Stomach smooth muscle (tissue), 2 donors: ENCODE results near the gene GOPC.

Experiments used
- H3K27ac ChIP-seq: one replicate; pipeline ENCODE4 v1.7.0; 2013; ENCODE audit warnings: mild to moderate bottlenecking, low read length, inconsistent platforms
- H3K27me3 ChIP-seq, 2 donors: one replicate each; pipeline ENCODE4 v1.7.0; 2013; ENCODE audit warnings: low read length in 2 of 2; ENCODE audit not compliant: insufficient read depth in 2 of 2, control insufficient read depth in 1 of 2
- H3K36me3 ChIP-seq, 2 donors: one replicate each; pipeline ENCODE4 v1.7.0; 2013; ENCODE audit warnings: low read length in 2 of 2; ENCODE audit not compliant: control insufficient read depth in 2 of 2, insufficient read depth in 2 of 2
- H3K4me1 ChIP-seq: one replicate; pipeline ENCODE4 v1.7.0; 2013; ENCODE audit warnings: low read length; ENCODE audit not compliant: control insufficient read depth, insufficient read depth
- H3K4me3 ChIP-seq, 2 donors: one replicate each; pipeline ENCODE4 v1.7.0; 2013; ENCODE audit warnings: low read length in 2 of 2
- H3K9ac ChIP-seq, 2 donors: one replicate each; pipeline ENCODE4 v1.7.0; 2013; ENCODE audit warnings: low read length in 2 of 2, mild to moderate bottlenecking in 1 of 2
- H3K9me3 ChIP-seq, 2 donors: one replicate each; pipeline ENCODE4 v1.7.0; 2013; ENCODE audit warnings: low read length in 2 of 2; ENCODE audit not compliant: control insufficient read depth in 2 of 2
- donor health status: healthy.
- donor health status: Pancreatic carcinoma.

GOPC gene

DNA sequence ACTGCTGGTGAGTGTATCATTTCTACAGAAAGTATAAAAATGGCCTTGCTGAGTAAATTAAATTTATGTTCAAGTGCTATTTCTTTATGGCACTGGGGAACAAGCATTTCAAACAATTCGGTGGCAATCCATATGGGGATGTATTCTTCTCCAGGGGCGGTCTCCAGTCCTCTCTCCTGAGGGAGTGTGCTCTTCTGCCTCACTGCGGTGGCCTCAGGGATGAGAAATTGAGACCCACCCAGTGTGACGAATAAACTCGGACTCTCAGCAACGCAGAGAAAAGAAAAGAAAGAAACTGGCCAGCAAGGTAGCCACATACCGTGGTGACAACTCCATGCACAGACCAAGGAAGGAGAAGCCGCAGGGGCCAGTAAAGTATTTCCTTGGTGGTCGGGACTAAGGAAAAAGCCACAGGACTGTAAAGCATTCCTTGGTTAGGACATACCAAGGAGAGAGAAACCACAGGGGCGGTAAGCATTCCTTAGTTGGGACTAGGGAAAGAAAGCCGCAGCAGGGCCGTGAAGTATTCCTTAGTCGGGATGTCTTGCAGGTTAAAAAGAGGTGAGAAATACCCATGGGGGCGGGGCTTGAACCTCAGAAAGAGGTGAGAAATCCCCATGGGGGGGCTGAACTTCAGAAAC lies 13.6 kb upstream of the GOPC start:
- Histone ChIP-seq H3K27me3 (no peaks in the 10 kb centered on the region), H3K9ac (no peak overlapping the region), H3K9me3 (no peaks in the 10 kb centered on the region), H3K4me3 (no peak overlapping the region), H3K36me3 (no peaks in the 10 kb centered on the region), H3K4me1 (no peaks in the 10 kb centered on the region), H3K27ac (no peak overlapping the region)

DNA sequence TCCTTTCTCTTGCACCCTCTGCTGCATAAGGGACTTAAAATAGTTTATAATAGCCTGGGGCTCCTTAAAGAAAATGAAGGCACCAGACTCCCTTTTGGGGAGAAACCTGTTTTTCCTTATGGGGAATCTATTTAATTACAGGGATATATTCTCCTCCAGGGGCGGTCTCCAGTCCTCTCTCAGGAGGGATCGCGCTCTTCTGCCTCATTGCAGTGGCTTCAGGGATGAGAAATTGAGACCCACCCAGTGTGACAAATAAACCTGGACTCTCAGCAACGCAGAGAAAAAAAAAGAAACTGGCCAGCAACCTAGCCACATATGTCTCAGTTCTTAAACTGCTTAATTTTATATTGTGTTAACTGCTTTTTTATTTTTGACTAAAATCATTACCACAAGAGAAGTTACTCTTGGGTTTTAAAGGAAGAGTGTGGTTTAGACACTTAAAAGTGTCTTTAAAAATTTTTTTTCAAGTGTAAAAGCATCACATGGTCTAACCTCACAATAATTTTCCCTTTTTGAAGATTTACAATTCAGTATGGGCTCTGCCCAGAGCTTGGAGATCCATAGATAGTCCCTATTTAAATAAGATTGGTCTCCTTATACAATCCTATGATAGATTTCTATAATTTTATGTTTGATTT lies 11.7 kb upstream of the GOPC start:
- Histone ChIP-seq H3K9me3 (no peaks in the 10 kb centered on the region), H3K4me3 (no peak overlapping the region), H3K36me3 (no peaks in the 10 kb centered on the region), H3K4me1 (no peaks in the 10 kb centered on the region), H3K27me3 (no peaks in the 10 kb centered on the region), H3K9ac (no peak overlapping the region), H3K27ac (no peak overlapping the region)

DNA sequence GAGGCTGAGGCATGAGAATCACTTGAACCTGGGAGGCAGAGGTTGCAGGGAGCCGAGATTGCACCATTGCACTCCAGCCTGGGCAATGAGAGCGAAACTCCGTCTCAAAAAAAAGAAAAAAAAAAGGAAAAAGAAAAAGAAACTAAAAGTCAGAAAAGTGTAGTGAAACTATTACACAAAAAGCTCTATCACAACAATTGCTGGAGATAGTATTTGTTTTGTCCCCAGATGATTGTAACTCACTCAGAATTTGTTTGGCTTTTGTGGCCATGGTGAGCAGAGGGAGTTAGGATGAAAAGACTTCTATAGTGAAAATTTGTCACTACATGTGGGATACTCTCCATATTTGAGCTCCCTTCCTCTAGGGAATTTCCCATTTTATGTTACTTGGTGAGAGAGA lies 5.2 kb upstream of the GOPC start:
- Histone ChIP-seq H3K9me3 (no peaks in the 10 kb centered on the region), H3K27me3 (no peaks in the 10 kb centered on the region), H3K4me1 (no peaks in the 10 kb centered on the region), H3K36me3 (no peaks in the 10 kb centered on the region), H3K27ac (no peak overlapping the region), H3K9ac (no peak overlapping the region), H3K4me3 (no peak overlapping the region)

DNA sequence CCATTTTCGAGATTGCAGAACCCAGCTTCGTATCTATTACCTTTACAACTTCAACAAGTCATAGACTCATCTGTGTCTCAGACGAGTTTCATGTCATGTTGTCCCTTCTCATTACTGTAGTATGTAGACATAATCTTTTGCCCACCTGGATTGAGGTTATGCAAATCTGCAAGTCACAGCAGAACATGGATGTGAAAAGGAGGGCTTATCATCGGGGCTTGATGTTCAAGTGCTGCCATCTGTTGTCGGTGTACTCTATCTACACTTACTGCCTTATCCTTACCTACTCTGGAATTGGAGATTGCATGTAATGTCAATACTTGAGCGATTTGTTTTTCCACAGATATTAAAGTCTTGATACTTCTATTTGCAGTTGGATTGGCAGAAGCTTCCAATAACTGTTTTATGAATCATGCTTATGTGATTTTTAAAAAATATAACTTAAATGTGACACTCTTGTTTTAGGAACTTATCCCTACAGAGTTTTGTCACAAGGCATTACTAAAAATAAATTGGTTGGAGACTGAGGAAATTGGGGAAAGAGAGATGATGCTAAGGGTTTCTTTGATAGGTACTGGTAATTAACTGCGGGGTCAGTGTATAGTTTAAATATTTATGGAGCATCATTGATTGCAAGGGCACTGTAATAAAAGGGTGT lies 3.0 kb upstream of the GOPC start:
- Histone ChIP-seq H3K9ac (no peak overlapping the region), H3K4me1 (no peaks in the 10 kb centered on the region), H3K27me3 (no peaks in the 10 kb centered on the region), H3K27ac (no peak overlapping the region), H3K4me3 (no peak overlapping the region), H3K9me3 (no peaks in the 10 kb centered on the region), H3K36me3 (no peaks in the 10 kb centered on the region)

GRCh38 chr6:117603821-117604220 lies 1.5 kb upstream of the GOPC start:
- Histone ChIP-seq H3K4me3 (no peak overlapping the region), H3K36me3 (no peaks in the 10 kb centered on the region), H3K9me3 (no peaks in the 10 kb centered on the region), H3K27ac (no peak overlapping the region), H3K9ac (no peak overlapping the region), H3K4me1 (no peaks in the 10 kb centered on the region), H3K27me3 (no peaks in the 10 kb centered on the region)

GRCh38 chr6:117602899-117603588 lies 733 bp upstream of the GOPC start:
- peak overlapping the region; percentile 82 for H3K27ac ChIP-seq
- no peaks in the 10 kb centered on the region for H3K27me3 ChIP-seq
- H3K36me3 ChIP-seq: no peaks in the 10 kb centered on the region
- no peaks in the 10 kb centered on the region for H3K9me3 ChIP-seq
- peak overlapping the region; percentile 92 to 93 for H3K4me3 ChIP-seq
- H3K4me1 ChIP-seq: no peaks in the 10 kb centered on the region
- H3K9ac ChIP-seq: peak overlapping the region; percentile 72 to 93

DNA sequence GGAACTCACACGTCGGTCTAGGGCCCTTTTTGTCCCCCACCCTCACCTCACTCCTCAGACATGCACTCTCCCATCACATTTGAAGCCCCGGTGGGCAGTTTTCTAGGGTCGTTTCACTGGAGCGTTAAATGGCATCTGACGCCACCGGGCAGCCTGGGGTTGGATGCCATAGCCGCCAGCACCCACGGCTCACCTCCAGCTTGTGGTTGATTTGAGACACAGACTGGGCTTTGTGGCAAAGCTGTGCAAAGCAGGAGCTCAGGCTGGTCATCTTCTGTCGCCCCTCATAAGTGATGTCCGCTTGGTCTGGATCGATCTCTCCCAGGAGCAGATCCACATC lies 530 bp downstream of the GOPC start:
- no peaks in the 10 kb centered on the region for H3K36me3 ChIP-seq
- H3K27ac ChIP-seq: peak overlapping the region; percentile 82

GRCh38 chr6:117600008-117600743 lies 2.1 kb downstream of the GOPC start:
- H3K9ac ChIP-seq: no peak overlapping the region
- no peaks in the 10 kb centered on the region for H3K9me3 ChIP-seq
- no peak overlapping the region for H3K27ac ChIP-seq
- no peaks in the 10 kb centered on the region for H3K4me1 ChIP-seq
- H3K36me3 ChIP-seq: no peaks in the 10 kb centered on the region
- H3K4me3 ChIP-seq: peak overlapping the region; percentile 7 to 93
- no peaks in the 10 kb centered on the region for H3K27me3 ChIP-seq

More for the DNA sequence above, 530 bp downstream of the GOPC start:
- no peaks in the 10 kb centered on the region for H3K9me3 ChIP-seq
- H3K27me3 ChIP-seq: no peaks in the 10 kb centered on the region
- H3K9ac ChIP-seq: peak overlapping the region; percentile 72 to 84
- peak overlapping the region; percentile 92 to 93 for H3K4me3 ChIP-seq
- no peaks in the 10 kb centered on the region for H3K4me1 ChIP-seq

- no peaks in the 10 kb centered on the region for H3K36me3 ChIP-seq
- H3K9ac ChIP-seq: no peak overlapping the region
- no peaks in the 10 kb centered on the region for H3K27me3 ChIP-seq
- H3K4me1 ChIP-seq: no peaks in the 10 kb centered on the region
- H3K9me3 ChIP-seq: no peaks in the 10 kb centered on the region
- no peak overlapping the region for H3K4me3 ChIP-seq
- H3K27ac ChIP-seq: no peak overlapping the region
These were observed 4.6 kb downstream of the GOPC start for GRCh38 chr6:117597755-117598154.

DNA sequence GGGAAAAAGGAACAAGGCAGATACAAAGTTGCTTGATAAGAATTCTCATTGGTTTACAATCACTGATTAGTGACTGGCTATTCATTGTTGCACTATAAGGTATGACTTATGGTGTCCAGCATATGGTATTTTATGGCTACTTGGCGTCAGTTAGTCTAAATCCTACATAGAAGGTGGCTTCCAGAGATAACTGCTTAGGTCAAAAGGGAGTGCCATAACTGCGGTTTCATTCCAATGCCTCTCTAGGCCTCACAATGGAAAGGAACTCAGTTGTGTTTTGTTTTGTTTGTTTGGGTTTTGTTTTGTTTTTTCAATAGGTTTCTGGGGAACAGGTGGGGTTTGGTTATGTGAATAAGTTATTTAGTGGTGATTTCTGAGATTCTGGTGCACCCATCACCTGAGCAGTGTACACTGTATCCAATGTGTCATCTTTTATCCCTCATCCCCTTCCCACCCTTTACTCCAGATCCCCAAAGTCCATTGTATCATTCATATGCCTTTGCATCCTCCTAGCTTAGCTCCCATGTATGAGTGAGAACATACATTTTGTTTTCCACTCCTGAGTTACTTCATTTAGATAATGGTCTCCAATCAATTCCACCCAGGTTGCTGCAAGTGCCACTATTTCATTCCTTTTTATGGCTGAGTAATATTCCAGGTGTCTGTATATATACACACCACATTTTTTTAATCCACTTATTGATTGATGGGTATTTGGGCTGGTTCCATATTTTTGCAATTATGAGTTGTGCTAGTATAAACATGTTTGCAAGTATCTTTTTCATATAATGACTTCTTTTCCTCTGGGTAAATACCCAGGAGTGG lies 7.0 kb downstream of the GOPC start:
- Histone ChIP-seq H3K36me3 (peaks cover 0 to under 1% of the 10 kb centered on the region in 2 donors), H3K9me3 (no peaks in the 10 kb centered on the region), H3K27ac (no peak overlapping the region), H3K4me1 (no peaks in the 10 kb centered on the region), H3K27me3 (no peaks in the 10 kb centered on the region), H3K9ac (no peak overlapping the region), H3K4me3 (no peak overlapping the region)
